Chondrocyte (in vitro differentiated cells): ENCODE results near the gene TOB1. TPM values are rescaled to one million over a fixed set of nuclear protein-coding genes. Genes with fewer than 3 reads are reported as not detected.

ENCODE experiments used
- DNase-seq: peaks from one replicate; pipeline ENCODE4 v3.0.0; 2021; ENCODE audit warnings: mixed read lengths, low spot score
- H3K27ac Mint-ChIP-seq: one replicate; pipeline ENCODE4 v1.8.0; 2021; ENCODE audit warnings: mild to moderate bottlenecking, moderate library complexity, mixed read lengths; ENCODE audit not compliant: unreplicated experiment
- H3K27me3 Mint-ChIP-seq: 2 replicates; pipeline ENCODE4 v1.8.0; 2021; ENCODE audit warnings: low read depth, mixed read lengths
- H3K36me3 Mint-ChIP-seq: 2 replicates; pipeline ENCODE4 v1.8.0; 2021; ENCODE audit warnings: low read depth, mixed read lengths
- H3K4me1 Mint-ChIP-seq: 2 replicates; pipeline ENCODE4 v1.8.0; 2021; ENCODE audit warnings: low read depth, mild to moderate bottlenecking, mixed read lengths
- H3K4me3 Mint-ChIP-seq: one replicate; pipeline ENCODE4 v1.8.0; 2021; ENCODE audit warnings: mild to moderate bottlenecking, moderate library complexity, mixed read lengths; ENCODE audit not compliant: unreplicated experiment
- H3K9me3 Mint-ChIP-seq: 2 replicates; pipeline ENCODE4 v1.8.0; 2021; ENCODE audit warnings: low read depth, mixed read lengths
- CTCF ChIP-seq: fragments of 200-600 bp; sonication (generic); IDR thresholded peaks from 2 replicates; pipeline ENCODE4 v1.5.0; 2021; ENCODE audit warnings: antibody characterized with exemption, mild to moderate bottlenecking, moderate library complexity
- total RNA-seq: library from RNA; stranded (reverse); gene quantifications from 3 replicates; pipeline ENCODE4 v1.2.1, GENCODE V29; 2021

Gene TOB1
- total RNA-seq, 1 donor from 2014 or later = 36.6 TPM

- peaks cover 32% of the 10 kb centered on the region for H3K4me1 Mint-ChIP-seq
- DNase-seq = peak; percentile 72
- H3K27ac Mint-ChIP-seq = peak overlapping the region; percentile 41
- peak overlapping the region; percentile 65 for H3K4me3 Mint-ChIP-seq
- H3K27me3 Mint-ChIP-seq = no peaks in the 10 kb centered on the region
- no peaks in the 10 kb centered on the region for H3K36me3 Mint-ChIP-seq
- no peaks in the 10 kb centered on the region for H3K9me3 Mint-ChIP-seq
- TF ChIP-seq CTCF = no peak
Measured at GRCh38 chr17:50834429-50835300, 31.5 kb downstream of the TOB1 start.

- no peak overlapping the region for H3K27ac Mint-ChIP-seq
- no peaks in the 10 kb centered on the region for H3K36me3 Mint-ChIP-seq
- H3K4me1 Mint-ChIP-seq = peaks cover 40% of the 10 kb centered on the region
- no peak overlapping the region for H3K4me3 Mint-ChIP-seq
- H3K9me3 Mint-ChIP-seq = no peaks in the 10 kb centered on the region
- peak; percentile 82 for DNase-seq
- H3K27me3 Mint-ChIP-seq = no peaks in the 10 kb centered on the region
- no peak for TF ChIP-seq CTCF
Measured at GRCh38 chr17:50833510-50834428, 32.4 kb downstream of the TOB1 start.

GRCh38 chr17:50832864-50833381 is 33.2 kb downstream of the TOB1 start:
- no peak for TF ChIP-seq CTCF
- H3K27me3 Mint-ChIP-seq = no peaks in the 10 kb centered on the region
- no peaks in the 10 kb centered on the region for H3K36me3 Mint-ChIP-seq
- no peak overlapping the region for H3K27ac Mint-ChIP-seq
- H3K4me1 Mint-ChIP-seq = peaks cover 45% of the 10 kb centered on the region
- no peaks in the 10 kb centered on the region for H3K9me3 Mint-ChIP-seq
- H3K4me3 Mint-ChIP-seq = no peak overlapping the region
- peak; percentile 62 for DNase-seq

- no peak overlapping the region for H3K4me3 Mint-ChIP-seq
- H3K27me3 Mint-ChIP-seq = no peaks in the 10 kb centered on the region
- TF ChIP-seq CTCF = no peak
- H3K36me3 Mint-ChIP-seq = no peaks in the 10 kb centered on the region
- H3K4me1 Mint-ChIP-seq = peaks cover 45% of the 10 kb centered on the region
- peak; percentile 85 for DNase-seq
- H3K9me3 Mint-ChIP-seq = no peaks in the 10 kb centered on the region
- no peak overlapping the region for H3K27ac Mint-ChIP-seq
Measured at GRCh38 chr17:50832267-50832863, 33.8 kb downstream of the TOB1 start.
